Activated naive CD4-positive, alpha-beta T cell (primary cell): ENCODE data around the gene AKR1C3.
"Not testable (repeated sequence)": the region's sequence is repeated elsewhere in the genome, so short reads cannot be mapped to it uniquely, and the experiment has no call there.

ENCODE experiments used
- DNase-seq, 4 experiments: peaks; one replicate each; lab custom pipeline; 2025; lab: John Stamatoyannopoulos, UW

Gene AKR1C3

DNA sequence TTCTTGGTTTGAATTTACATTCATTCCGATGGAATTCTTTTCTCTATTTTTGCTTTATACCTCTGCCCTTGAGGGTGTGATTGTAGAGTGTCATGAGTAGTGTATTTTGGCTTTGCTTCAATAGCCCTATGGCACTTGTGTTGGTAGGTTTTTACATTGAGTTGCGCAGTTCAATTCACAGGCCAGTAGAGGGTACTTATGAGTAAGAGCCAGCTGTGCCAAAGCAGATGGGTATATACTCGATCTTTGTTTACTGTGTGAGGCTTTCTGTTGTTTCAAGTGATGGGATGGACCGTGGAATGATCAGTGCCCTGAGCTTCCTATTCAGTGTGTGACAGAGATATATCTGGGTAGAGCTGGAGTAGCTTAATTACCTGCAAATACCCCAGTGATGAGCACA is 4.3 kb upstream of the AKR1C3 start:
- no peak for DNase-seq

DNA sequence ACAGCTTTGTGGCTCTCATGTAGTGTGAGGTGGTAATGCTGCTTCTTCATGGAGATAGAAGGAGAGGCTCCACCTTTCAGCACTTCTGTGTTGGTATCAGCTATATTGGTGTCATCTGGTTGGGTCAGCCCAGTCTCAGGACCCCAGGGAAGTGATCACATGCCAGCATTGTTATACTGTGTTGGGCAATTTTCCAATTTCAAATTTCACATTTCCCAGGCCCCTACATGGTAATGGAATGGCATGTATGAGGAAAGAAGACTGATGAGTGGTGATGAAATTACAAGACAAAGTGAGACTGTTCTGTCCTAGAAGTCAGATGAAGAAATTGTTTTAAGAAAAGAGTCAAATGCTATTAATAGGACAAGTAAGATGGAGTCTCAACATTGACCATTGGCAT is 3.7 kb upstream of the AKR1C3 start:
- DNase-seq, result no peak

DNA sequence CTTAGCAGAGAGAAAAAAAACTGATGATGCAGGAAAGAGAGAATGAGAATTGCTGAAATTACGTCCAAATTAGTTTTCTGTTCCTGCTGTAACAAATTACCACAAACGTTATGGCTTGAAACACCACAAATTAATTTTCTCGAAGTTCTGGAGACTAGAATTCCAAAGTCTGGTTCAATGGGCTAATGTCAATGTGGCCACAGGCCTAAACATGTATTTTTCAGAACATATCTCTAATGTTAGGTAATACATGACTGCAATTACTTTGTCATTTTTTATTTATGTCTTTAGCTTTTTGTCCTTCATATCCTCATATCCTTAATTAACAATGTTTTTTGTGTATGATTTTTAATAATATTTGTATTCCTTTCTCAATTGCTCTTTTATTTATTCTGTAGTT is 3.0 kb upstream of the AKR1C3 start:
- no peak for DNase-seq

DNA sequence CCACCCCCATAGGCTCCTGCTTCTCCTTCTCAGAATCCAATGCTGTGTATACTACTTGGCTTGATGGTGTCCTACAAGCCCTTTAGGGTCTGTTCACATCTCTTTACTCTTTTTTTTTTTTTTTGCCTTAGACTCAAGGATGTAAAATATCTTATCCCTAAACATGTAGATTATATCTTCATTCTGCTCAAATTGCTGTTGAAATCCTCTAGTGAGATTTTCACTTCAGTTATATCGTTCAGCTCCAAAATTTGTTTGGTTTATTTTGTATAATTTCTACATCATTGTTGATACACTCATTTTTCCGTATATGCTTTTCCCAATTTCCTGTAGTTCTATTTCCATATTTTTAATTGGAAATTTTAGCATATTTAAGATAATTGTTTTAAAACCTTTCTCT is 1.8 kb upstream of the AKR1C3 start:
- DNase-seq, result no peak

DNA sequence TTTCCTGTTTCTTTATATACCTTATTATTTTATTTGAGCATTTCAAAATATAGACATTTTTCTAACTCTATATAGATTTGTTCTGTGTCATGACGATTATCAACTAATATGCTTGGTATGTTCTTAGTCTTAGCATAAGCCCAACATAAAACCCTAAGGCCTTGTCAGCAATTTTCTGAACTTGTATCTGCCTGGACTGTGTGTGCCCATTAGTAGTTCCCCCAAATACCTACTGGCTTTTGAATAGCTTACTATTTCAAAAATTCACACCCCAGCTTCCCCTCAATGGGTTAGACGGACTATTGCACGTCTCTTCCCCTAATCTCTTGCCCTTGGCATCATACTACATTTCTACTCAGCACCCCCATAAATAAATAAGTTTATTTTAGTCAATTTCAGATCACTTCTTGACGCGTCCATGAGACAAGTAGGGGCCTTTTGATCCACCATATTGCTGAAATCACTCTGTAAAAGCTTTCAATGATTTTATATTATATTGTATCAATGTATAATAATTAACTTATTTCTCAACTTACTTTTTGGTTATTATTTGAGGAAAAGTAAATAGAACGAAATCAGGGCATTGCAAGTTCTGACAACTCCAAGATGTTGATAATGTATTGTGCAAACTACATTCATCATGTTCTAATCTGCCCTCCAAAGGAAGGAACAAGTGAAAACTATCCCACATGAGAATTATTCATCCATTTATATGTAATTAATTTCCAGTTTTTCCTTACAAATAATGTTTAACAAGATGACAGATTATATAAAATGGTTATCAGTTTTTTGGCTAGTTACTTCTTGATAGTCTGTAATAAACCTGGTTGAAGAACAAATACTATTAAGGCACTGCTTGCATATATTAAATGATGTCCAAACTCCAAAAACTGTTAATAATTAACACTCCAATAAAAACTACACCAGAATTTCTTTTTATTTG is 1.1 kb upstream of the AKR1C3 start:
- no peak for DNase-seq

DNA sequence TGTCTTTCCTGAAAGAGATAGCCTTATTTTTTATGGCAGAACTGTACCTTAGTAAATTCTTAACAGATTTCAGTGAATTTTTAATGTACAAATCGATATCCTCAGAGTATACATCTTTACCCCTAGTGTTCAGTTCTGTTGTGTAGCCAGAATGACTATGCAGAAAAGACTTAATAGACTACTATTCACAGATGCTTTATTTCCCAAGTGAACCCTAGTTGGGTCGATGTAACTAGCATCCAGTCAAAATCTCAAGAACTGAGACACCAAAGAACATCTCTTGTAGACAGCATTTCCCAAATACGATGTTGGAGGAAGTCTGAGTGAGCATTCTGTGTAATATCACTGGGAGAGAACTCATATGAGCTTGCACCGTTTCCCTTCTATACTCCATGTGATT is 1.5 kb downstream of the AKR1C3 start:
- no peak for DNase-seq

DNA sequence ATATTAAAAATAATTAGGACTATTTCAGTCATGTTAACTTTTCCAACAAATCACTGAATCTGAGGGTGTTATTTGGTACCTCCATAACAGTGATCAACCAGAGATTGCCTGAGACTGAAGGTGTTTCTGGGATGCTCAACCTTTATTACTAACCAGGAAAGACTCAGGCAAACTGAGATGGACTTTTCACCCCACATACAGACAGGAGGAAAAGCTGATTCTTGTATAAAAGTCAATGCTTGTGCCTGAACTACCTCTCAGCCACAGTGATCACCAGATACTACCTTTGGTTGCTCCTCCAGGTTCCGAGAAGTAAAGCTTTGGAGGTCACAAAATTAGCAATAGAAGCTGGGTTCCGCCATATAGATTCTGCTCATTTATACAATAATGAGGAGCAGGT is 1.9 kb downstream of the AKR1C3 start:
- DNase-seq, result no peak

DNA sequence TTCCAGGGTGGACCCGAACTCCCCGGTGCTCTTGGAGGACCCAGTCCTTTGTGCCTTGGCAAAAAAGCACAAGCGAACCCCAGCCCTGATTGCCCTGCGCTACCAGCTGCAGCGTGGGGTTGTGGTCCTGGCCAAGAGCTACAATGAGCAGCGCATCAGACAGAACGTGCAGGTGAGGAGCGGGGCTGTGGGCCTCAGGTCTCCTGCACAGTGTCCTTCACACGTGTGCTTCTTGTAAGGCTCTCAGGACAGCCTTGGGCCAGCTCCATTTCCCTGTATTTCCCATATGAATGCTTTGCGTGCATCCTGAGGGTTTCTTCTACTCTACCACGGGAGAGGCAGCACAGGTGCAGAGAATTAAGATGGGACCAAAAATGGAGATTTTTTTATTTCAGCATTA is 8.3 kb downstream of the AKR1C3 start:
- DNase-seq, result not testable (repeated sequence)

DNA sequence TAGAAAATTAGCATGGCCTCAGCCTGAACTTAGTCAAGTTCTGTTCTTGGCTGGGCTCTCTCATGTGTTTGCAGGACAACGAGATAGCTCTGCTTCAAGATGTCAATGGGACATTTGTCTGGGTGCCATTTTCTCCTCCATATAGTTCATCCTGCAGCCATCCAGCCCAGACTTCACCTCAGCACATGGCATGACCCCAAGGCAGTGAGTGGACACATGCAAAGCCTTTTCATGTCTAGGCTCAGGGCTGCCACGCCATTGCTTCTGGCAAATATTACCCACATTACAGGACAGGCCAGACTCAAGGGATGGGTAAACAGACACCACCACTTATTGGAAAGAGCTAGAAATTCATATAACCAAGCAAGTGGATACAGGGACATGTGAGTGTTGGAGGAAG is 9.3 kb downstream of the AKR1C3 start:
- DNase-seq, result no peak

DNA sequence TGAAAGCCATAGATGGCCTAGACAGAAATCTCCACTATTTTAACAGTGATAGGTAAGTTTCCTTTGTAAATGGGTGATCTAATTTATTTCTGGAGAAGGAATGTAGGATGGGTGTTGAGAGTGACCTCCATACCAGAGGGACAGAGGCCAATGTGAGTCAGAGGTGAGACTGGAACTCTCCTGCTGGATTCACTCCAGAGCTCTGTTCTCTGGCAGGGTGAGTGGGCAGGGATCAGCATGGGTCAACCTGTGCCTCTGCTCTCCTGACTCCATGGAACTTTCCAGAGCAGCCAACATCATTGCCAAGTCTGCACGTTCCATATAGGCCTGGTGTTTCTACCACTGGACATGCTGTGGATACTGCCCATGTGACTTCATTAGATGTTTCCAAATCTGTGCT is 11.4 kb downstream of the AKR1C3 start:
- no peak for DNase-seq

DNA sequence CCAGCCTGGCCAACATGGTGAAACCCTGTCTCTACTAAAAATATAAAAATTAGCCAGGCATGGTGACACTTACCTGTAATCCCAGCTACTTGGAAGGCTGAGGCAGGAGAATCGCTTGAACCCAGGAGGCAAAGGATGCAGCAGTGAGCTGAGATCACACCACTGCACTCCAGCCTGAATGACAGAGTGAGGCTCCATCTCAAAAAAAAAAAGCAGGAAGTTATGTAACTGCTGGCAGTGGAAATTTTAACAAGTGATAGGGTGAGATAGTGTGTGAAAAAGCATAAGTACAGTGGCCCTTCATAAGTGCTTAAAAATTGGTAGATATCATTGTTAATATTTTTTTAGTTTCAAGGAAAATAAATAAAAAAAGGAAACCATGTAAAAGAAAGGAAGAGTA is 12.3 kb downstream of the AKR1C3 start:
- DNase-seq, result no peak

DNA sequence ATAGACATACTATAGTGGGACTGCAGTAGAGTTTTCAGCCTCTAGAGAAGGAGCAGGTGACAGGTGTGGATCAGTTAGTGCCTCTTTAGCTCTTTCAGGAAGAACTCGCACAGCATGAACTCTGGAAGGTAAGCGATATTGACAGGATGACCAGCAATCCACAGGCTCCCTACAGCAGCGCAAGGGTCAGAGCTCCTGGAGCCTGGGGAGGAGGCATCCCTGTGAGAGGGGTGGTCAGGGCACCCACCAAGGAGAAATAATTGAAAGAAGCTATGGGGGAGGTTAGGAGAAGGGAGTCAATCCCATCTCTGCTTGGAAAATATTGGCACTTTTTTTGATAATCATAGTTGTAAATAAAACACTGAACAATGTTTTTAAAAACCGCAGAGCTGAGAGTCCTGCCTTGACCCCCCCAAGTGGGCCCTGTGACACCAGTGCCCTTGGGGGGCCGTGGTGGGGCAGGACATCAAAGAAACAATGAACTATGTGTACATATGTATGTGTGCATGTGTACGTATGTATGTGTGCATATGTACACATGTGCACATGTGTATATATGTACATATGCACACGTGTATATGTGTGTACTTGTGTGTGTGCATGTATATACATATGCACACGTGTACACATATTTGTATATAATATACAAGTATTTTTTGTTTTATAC is 13.8 kb downstream of the AKR1C3 start:
- DNase-seq, result no peak

DNA sequence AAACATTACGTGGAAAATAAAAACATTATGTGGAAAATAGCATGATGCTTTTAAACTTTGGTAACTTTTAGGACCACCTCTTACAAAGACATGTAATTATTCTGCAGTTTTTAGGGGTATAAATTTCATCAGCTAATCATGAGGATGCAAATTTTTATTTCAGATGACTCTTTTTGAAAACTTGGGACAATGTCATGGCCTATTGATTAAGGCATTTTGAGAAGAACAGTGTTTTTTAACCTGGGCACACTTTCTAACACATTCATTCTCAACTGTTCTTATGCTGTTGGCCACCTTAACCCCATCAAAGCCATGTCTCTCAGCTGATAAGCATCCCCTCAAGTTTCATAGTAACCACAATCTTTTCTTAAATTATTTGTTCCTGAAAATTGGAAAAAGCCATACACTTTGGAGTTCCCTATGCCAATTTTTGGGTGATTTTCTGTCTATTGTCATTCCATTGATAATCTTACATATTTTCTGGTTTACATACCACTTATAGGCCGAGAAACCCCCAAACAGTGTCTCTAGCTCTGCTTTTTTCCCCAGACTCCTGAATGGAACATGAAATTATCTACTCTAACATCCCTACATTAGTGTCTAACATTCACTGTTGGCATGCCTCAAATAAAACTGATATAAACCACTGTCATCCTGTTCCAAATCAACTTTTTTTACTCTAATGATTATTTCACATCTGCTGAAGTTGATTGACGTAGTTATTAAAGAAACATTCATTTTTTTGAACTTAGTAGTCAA is 14.6 kb downstream of the AKR1C3 start:
- no peak for DNase-seq

DNA sequence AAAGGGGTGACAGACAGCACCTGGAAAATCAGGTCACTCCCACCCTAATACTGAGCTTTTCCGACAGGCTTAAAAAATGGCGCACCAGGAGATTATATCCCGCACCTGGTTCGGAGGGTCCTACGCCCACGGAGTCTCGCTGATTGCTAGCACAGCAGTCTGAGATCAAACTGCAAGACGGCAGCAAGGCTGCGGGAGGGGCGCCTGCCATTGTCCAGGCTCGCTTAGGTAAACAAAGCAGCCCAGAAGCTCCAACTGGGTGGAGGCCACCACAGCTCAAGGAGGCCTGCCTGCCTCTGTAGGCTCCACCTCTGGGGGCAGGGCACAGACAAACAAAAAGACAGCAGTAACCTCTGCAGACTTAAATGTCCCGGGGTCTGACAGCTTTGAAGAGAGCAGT is 15.6 kb downstream of the AKR1C3 start:
- DNase-seq, result not testable (repeated sequence)

DNA sequence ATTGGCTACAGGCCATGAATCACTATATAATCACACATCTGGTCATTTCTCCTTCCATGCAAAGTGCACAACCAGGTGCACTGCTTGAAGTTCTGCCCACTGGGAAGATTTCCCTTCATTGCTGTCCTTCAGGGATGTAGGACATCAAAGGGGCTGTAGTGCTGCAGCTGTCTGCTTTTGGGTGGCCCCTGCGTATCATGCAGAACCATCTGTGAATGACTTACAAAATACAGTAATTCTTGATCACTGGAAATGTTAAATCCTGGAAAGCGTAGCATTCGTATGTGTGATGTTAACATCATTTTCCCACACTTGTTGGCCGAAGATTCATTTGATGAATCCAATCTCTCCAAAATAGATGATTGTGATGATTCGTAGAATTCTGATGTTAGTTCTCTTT is 22.4 kb downstream of the AKR1C3 start:
- DNase-seq, result no peak

DNA sequence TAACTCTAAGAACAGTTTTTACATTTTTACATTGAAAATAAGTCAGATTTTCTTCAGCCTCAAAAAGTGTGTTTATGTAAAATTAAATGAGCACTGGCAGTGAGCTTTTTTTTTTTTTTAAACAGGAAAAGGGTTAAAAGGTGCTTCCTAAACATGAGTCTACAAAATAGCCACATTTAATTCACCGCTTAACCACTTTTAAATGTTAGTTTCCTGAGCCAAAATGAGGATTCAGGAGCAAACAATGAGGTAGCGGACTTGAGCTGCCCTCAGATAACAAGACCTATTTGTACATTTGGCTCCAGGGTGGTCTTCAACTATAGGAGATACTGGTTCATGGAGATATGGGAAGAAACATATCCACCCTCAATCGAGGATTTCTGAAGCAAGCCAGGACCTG is 22.8 kb downstream of the AKR1C3 start:
- DNase-seq, result no peak

DNA sequence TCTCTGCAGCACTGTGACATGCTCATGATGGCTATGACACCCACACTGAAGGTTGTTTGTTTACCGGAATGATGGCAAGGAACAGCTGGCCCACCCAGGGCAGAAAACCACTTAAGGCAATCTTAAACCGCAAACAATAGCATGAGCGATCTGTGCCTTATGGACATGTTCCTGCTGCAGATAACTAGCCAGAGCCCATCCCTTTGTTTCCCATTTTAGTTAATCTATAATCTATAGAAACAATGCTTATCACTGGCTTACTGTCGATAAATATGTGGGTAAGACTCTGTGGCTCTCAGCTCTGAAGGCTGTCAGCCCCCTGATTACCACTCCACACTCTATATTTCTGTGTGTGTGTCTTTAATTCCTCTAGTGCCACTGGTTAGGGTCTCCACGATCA is 25.8 kb downstream of the AKR1C3 start:
- not testable (repeated sequence) for DNase-seq

DNA sequence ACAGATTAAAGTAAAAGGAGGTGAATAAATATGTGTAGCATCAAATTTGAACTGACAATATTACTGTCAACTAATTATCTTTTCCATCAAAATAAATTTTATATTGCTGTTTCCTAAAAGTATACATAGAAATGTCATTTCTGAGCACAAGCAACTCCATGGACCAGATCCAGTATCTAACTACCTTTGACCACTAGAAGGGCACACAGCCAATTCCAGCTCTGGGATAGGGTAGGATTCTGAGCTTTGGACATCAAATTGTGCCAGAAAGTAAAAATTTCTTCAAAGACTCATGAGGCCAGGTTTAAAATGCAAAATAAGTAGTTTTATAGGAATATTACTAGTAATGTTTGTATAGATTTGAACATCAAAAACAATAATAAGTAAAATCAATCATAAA is 29.7 kb downstream of the AKR1C3 start:
- no peak for DNase-seq

DNA sequence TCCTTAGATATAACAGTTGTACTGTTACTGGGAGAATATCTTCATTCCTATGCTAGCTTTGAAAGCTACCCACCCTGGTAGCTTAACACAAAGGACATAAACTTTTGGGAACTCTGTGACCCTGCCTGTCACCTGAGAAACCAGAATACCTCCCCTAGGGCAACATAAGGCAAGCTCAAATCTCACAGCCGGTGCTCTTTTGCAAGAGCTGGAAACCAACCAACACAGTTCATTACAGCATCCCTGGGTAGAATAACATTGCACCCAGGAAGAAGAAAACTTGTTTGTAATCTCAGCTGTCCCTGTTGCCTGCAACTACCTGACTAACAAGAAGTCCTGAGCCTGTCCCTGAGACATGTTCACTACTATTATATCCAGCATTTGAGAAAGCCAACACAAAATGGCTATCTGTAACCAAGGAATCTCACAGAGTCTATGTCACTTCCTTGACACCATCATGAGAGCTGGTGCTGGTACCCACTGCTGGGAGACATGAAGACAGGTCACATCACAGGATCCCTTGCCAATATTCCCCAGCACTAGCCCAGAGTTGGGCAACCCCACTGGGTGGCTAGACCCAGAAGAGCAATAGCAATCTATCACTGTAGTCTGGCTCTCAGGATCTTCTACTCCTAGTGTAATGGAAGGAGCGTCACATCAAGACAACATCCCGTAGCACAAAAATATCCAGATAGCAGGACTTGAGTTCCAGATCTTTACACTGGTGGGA is 31.3 kb downstream of the AKR1C3 start:
- DNase-seq, result no peak

DNA sequence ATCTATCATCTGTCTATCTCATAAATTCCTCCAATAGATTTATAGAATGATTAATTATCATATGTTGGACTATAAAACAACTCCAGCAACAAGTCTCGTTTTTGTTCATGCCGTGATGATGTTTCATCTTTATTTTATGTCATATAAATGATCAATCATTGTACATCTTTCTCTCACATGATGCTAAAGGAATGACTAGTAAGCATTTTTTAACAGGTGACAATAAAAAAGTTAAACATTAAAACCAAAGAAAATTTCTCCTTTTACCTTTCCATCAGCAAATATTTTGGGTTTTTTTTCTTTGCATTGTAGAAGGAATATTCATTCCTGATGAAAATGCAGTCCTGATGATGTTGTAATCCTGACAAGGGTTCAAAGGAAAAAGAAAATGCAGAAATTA is 41.4 kb downstream of the AKR1C3 start:
- DNase-seq, result no peak

DNA sequence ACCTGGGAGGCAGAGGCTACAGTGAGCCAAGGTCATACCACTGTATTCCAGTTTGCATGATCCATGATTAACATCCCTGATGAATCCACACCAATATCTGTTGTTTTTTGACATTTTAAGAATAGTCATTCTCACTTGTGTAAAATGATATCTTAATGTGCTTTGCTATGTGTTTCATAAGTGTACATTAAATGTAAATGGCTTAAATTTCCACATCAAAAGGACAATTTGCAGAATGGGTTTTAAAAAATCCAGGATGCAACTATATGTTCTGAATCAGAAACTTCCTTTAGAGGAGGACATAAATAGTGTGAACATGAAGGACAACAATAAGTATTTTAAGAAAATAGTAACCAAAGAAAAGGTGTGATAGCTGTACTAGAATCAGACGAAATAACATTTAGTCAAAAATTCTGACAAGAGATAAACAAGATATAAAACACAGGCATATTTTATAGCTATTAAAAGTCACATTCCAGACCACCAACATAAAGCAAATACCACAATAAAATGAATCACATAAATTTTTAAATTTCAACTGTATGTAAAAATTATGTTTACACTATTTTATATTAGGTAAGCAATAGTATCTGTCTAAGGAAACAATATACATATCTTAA is 42.4 kb downstream of the AKR1C3 start:
- no peak for DNase-seq

DNA sequence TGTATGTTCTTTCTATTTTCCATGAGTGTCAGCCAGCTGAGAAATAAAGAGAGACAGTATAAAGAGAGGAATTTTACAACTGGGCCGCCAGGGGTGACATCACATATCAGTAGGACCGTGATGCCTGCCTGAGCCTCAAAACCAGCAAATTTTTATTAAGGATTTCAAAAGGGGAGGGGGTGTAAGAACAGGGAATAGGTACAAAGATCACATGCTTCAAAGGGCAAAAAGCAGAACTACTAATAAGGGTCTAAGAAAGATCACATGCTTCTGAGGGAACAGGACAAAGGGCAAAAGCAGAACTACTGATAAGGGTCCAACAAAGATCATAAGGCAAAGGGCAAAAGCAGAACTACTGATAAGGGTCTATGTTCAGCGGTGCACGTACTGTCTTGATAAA is 43.5 kb downstream of the AKR1C3 start:
- DNase-seq, result not testable (repeated sequence)
